Liver (tissue), 9 donors: ENCODE measurements around the gene ARHGEF10L. TPM values are rescaled to one million over a fixed set of nuclear protein-coding genes. Genes with fewer than 3 reads are reported as not detected.
"Not testable (repeated sequence)": the region's sequence is repeated elsewhere in the genome, so short reads cannot be mapped to it uniquely, and the experiment has no call there.

ENCODE experiments used
- DNase-seq: peaks from one replicate; pipeline ENCODE4 v3.0.0-alpha.2; 2017; ENCODE audit warnings: low spot score
- H3K27ac ChIP-seq, 2 donors: one replicate each; pipeline ENCODE4 v1.7.0; 2013; ENCODE audit warnings: inconsistent platforms in 2 of 2, low read length in 2 of 2, control low read depth in 1 of 2, low read depth in 1 of 2, mild to moderate bottlenecking in 1 of 2
- H3K27me3 ChIP-seq, 4 donors: one replicate each; pipeline versions ENCODE4 v1.6.1 to v1.7.0; 2013; ENCODE audit warnings: low read length in 3 of 4, inconsistent platforms in 1 of 4, mild to moderate bottlenecking in 1 of 4, moderate library complexity in 1 of 4; ENCODE audit not compliant: control insufficient read depth in 4 of 4, insufficient read depth in 4 of 4
- H3K36me3 ChIP-seq, 4 donors: one replicate each; pipeline versions ENCODE4 v1.6.1 to v1.7.0; 2013; ENCODE audit warnings: low read length in 3 of 4, mild to moderate bottlenecking in 3 of 4, low read depth in 1 of 4, moderate library complexity in 1 of 4; ENCODE audit not compliant: control insufficient read depth in 4 of 4, insufficient read depth in 3 of 4
- H3K4me1 ChIP-seq, 4 donors: one replicate each; pipeline versions ENCODE4 v1.6.1 to v1.7.0; 2013; ENCODE audit warnings: low read length in 3 of 4, mild to moderate bottlenecking in 3 of 4, moderate library complexity in 1 of 4; ENCODE audit not compliant: control insufficient read depth in 4 of 4, insufficient read depth in 4 of 4
- H3K4me3 ChIP-seq, 3 donors: one replicate each; pipeline versions ENCODE4 v1.6.1 to v1.7.0; 2013; ENCODE audit warnings: low read length in 3 of 3, control low read depth in 1 of 3, low read depth in 1 of 3, mild to moderate bottlenecking in 1 of 3
- H3K9ac ChIP-seq, 2 donors: one replicate each; pipeline ENCODE4 v1.7.0; 2013; ENCODE audit warnings: low read length in 2 of 2, mild to moderate bottlenecking in 2 of 2, moderate library complexity in 2 of 2, control low read depth in 1 of 2, low read depth in 1 of 2
- H3K9me3 ChIP-seq, 4 donors: one replicate each; pipeline versions ENCODE4 v1.6.1 to v1.7.0; 2013; ENCODE audit warnings: low read length in 3 of 4; ENCODE audit not compliant: control insufficient read depth in 4 of 4
- CTCF ChIP-seq: fragments of 150-350 bp; IDR thresholded peaks from 2 replicates; pipeline ENCODE4 v1.5.1; 2017; ENCODE audit warnings: improper control_type of control experiment, low read depth, low read length; ENCODE audit not compliant: missing input control
- EGR1 ChIP-seq, 2 donors: IDR thresholded peaks; 2 replicates each; pipeline ENCODE4 v1.6.1; 2016 to 2018; ENCODE audit warnings: antibody characterized with exemption in 2 of 2, low read depth in 2 of 2
- FOXA1 ChIP-seq: IDR thresholded peaks from 2 replicates; pipeline ENCODE4 v1.6.1; 2016; ENCODE audit warnings: antibody characterized with exemption
- HNF4A ChIP-seq, 2 donors: conservative IDR thresholded peaks; 2 replicates each; pipeline ENCODE4 v1.6.1; 2016; ENCODE audit warnings: antibody characterized with exemption in 2 of 2, mild to moderate bottlenecking in 2 of 2
- MAX ChIP-seq: IDR thresholded peaks from 2 replicates; pipeline ENCODE4 v1.6.1; 2016; ENCODE audit warnings: antibody characterized with exemption
- NR2F2 ChIP-seq: IDR thresholded peaks from 2 replicates; pipeline ENCODE4 v1.6.1; 2016; ENCODE audit warnings: antibody characterized with exemption
- REST ChIP-seq: IDR thresholded peaks from 2 replicates; pipeline ENCODE4 v1.6.1; 2016; ENCODE audit warnings: antibody characterized with exemption, mild to moderate bottlenecking
- RXRA ChIP-seq, 2 donors: IDR thresholded peaks; 2 replicates each; pipeline ENCODE4 v1.6.1; 2017 to 2018; ENCODE audit warnings: antibody characterized with exemption in 2 of 2, mild to moderate bottlenecking in 1 of 2
- WGBS: extraction: QIAGEN DNeasy Blood & Tissue Kit; methylation state at CpG from one replicate; pipeline ENCODE4 v1.1.7; 2013; 5-methylcytosine and 5-hydroxymethylcytosine counted together
- polyA plus RNA-seq, 2 donors: library from polyadenylated mRNA; stranded (reverse) in 1 of 2; unstranded in 1 of 2; fragments of 200-250 nt in 1 of 2; fragments of >200 nt in 1 of 2; fragmentation: Nextera tagmentation in 1 of 2; extraction: Ambion mirVana in 1 of 2; gene quantifications; one replicate each; pipeline versions ENCODE4 v1.2.1 to v1.2.3, GENCODE V29; 2013 to 2015
- total RNA-seq, 2 donors: library from RNA; depleted of rRNA; stranded (reverse); fragments of >200 nt; gene quantifications; one replicate each; pipeline ENCODE4 v1.2.3, GENCODE V29; 2014
- donor health status: healthy.
- donor health status: healthy.
- donor health status: healthy.
- donor health status: healthy.
- donor health status: healthy.

Gene ARHGEF10L
- total and polyA plus RNA-seq, 4 donors: 26.3 to 169 (median 57.5) TPM

GRCh38 chr1:17743925-17744324 is 204.4 kb downstream of the ARHGEF10L start (continued):
- no peak for TF ChIP-seq CTCF

- TF ChIP-seq MAX (no peak), EGR1 (IDR thresholded peaks at IDR 0.05; ENCODE audit: low read depth in 2 of 2) (no peak), FOXA1 (no peak), RXRA (IDR thresholded peaks at IDR 0.05) (no peak), REST (no peak), NR2F2 (no peak), CTCF (no peak), HNF4A (conservative IDR thresholded peaks at IDR 0.05) (no peak)
- H3K27me3 ChIP-seq: no peaks in the 10 kb centered on the region
- H3K36me3 ChIP-seq: no peaks in the 10 kb centered on the region
- no peak overlapping the region for H3K27ac ChIP-seq
- DNase-seq: no peak
- no peaks in the 10 kb centered on the region for H3K9me3 ChIP-seq
- no peak overlapping the region for H3K4me3 ChIP-seq
- WGBS: 82% methylated on average over 11 of the region's 11 CpGs
- H3K4me1 ChIP-seq: no peaks in the 10 kb centered on the region
- H3K9ac ChIP-seq: no peak overlapping the region
Observed at GRCh38 chr1:17744666-17745478, 205.4 kb downstream of the ARHGEF10L start.

- no peak overlapping the region for H3K4me3 ChIP-seq
- H3K9ac ChIP-seq: no peak overlapping the region
- no peaks in the 10 kb centered on the region for H3K36me3 ChIP-seq
- WGBS: 87% methylated on average over 3 of the region's 3 CpGs
- no peaks in the 10 kb centered on the region for H3K9me3 ChIP-seq
- no peak for DNase-seq
- no peak overlapping the region for H3K27ac ChIP-seq
- no peaks in the 10 kb centered on the region for H3K4me1 ChIP-seq
- no peaks in the 10 kb centered on the region for H3K27me3 ChIP-seq
- TF ChIP-seq REST: no peak
Observed at GRCh38 chr1:17745479-17745955, 206.0 kb downstream of the ARHGEF10L start.

- not testable (repeated sequence) for DNase-seq, H3K27ac ChIP-seq, H3K9me3 ChIP-seq, H3K36me3 ChIP-seq, H3K27me3 ChIP-seq, H3K4me3 ChIP-seq, H3K9ac ChIP-seq, H3K4me1 ChIP-seq
- WGBS: 76% methylated on average over 2 of the region's 2 CpGs
Observed at GRCh38 chr1:17746281-17746680, 206.8 kb downstream of the ARHGEF10L start.
